Stomach (tissue), 4 donors: Measurements from ENCODE around the gene HNRNPA2B1.

ENCODE experiments used
- POLR2A ChIP-seq, 4 donors: fragments of 450-650 bp; IDR thresholded peaks; one replicate each; pipeline ENCODE4 v1.6.1; 2016; ENCODE audit warnings: antibody characterized with exemption in 4 of 4, control low read depth in 2 of 4, mild to moderate bottlenecking in 1 of 4, moderate library complexity in 1 of 4
- POLR2AphosphoS5 ChIP-seq, 3 donors: sonication (generic); formaldehyde crosslinking; IDR thresholded peaks; one replicate each; pipeline ENCODE4 v1.6.1; 2016; ENCODE audit warnings: antibody characterized with exemption in 3 of 3
- TF ChIP-seq, protein P1 (sequence below), 7 experiments: fragments of 450-650 bp in 4 of 7; fragments of 200-600 bp in 3 of 7; sonication (generic) in 3 of 7; IDR thresholded peaks; one replicate each; pipeline ENCODE4 v1.5.1; 2016 to 2019; ENCODE audit warnings: antibody characterized with exemption in 7 of 7, control low read depth in 2 of 7, mild to moderate bottlenecking in 1 of 7

- no peak for TF ChIP-seq POLR2A (IDR thresholded peaks at IDR 0.05)
- TF ChIP-seq, protein P1, sequence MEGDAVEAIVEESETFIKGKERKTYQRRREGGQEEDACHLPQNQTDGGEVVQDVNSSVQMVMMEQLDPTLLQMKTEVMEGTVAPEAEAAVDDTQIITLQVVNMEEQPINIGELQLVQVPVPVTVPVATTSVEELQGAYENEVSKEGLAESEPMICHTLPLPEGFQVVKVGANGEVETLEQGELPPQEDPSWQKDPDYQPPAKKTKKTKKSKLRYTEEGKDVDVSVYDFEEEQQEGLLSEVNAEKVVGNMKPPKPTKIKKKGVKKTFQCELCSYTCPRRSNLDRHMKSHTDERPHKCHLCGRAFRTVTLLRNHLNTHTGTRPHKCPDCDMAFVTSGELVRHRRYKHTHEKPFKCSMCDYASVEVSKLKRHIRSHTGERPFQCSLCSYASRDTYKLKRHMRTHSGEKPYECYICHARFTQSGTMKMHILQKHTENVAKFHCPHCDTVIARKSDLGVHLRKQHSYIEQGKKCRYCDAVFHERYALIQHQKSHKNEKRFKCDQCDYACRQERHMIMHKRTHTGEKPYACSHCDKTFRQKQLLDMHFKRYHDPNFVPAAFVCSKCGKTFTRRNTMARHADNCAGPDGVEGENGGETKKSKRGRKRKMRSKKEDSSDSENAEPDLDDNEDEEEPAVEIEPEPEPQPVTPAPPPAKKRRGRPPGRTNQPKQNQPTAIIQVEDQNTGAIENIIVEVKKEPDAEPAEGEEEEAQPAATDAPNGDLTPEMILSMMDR (IDR thresholded peaks at IDR 0.05) = no peak
- no peak for TF ChIP-seq POLR2AphosphoS5 (IDR thresholded peaks at IDR 0.05)
Observed at GRCh38 chr7:26216049-26216448, 15.5 kb upstream of the HNRNPA2B1 start.
